ENCODE measurements around the gene MRPS14. TPM values are rescaled to one million over a fixed set of nuclear protein-coding genes. Genes with fewer than 3 reads are reported as not detected.

MRPS14 gene
- total and polyA plus RNA-seq, 9 of the 15 experiments (the other 6 are each of a cell fraction or from before 2014, with no cell fraction given): 38.1 to 231 (median 54.9) TPM

GRCh38 chr1:174968750-174969244 lies 54.4 kb downstream of the MRPS14 start:
- peak overlapping the region; percentile 4; the same call in 1 of the 2 replicates for H3K4me2 ChIP-seq (ENCODE audit: insufficient read depth, low read length)
- ATAC-seq: no peak
- H3K27ac ChIP-seq (ENCODE audit: extremely low read depth, low read depth, low read length): peak overlapping the region; percentile 40; the same call in 1 of the 3 replicates
- TF ChIP-seq ZNF639 (CRISPR knock-in tag; conservative IDR thresholded peaks at IDR 0.05 in 1 of 2, IDR thresholded peaks at IDR 0.05 in 1 of 2) (peak in 1 of 2 experiments; percentile 12; a peak in 1 of 4 replicates), ZBTB40 (IDR thresholded peaks at IDR 0.05) (peak; percentile 45), ZBTB40 (CRISPR knock-in tag; IDR thresholded peaks at IDR 0.05) (no peak), FOXA3 (CRISPR knock-in tag; conservative IDR thresholded peaks at IDR 0.05 in 1 of 2, IDR thresholded peaks at IDR 0.05 in 1 of 2) (0 out of 4 replicates have a peak, but pooled peaks of 1 of the 2 experiments have one; percentile 18), ZNF518B (CRISPR knock-in tag; IDR thresholded peaks at IDR 0.05) (no peak), MBD2 (IDR thresholded peaks at IDR 0.05; ENCODE audit: borderline replicate concordance, low read depth) (no peak)

More at GRCh38 chr1:174968750-174969244, 54.4 kb downstream of the MRPS14 start:
- in situ Hi-C loops (cut with MboI): no loop called here
- peaks cover 4% of the 10 kb centered on the region; the same call in 1 of the 3 replicates for H3K79me2 ChIP-seq (ENCODE audit: control insufficient read depth, insufficient read depth, low read length)
- no peak overlapping the region for H3K4me3 ChIP-seq
- no peaks in the 10 kb centered on the region for H4K20me1 ChIP-seq (replicated peaks; ENCODE audit: control insufficient read depth, insufficient read depth, low read length)
- no peak for FAIRE-seq
- 32% methylated on average over 5 of the region's 5 CpGs for WGBS (ENCODE audit: insufficient coverage, low coverage, missing lambda C conversion rate)
- CTCF ChIA-PET (ENCODE audit: low intra/inter-chr PET ratio): no interaction called here
- H3K27me3 ChIP-seq (ENCODE audit: control insufficient read depth in 2 of 2, insufficient read depth in 2 of 2, low read length in 2 of 2): no peaks in the 10 kb centered on the region
- H2AFZ ChIP-seq (ENCODE audit: low read depth, low read length): peak overlapping the region; percentile 47; the same call in 1 of the 2 replicates
- no peaks in the 10 kb centered on the region for H3K9me3 ChIP-seq (replicated peaks; ENCODE audit: control insufficient read depth, insufficient read depth, low read depth, low read length)
- POLR2A ChIA-PET: interaction anchor here (0.7 kb wide), 1 partner anchor 220 kb away, joined by 3 read pairs; no protein-coding TSS in a partner anchor
- H3K36me3 ChIP-seq (ENCODE audit: control insufficient read depth, insufficient read depth, low read length): peaks cover 10% of the 10 kb centered on the region; the same call in 2 of the 3 replicates
- no peaks in the 10 kb centered on the region for H3K9me1 ChIP-seq (ENCODE audit: control insufficient read depth, insufficient read depth, low read length)
- intact Hi-C loops (cut with micrococcal nuclease): no loop called here
- H3K9ac ChIP-seq (ENCODE audit: insufficient read depth in 1 of 2, low read depth in 2 of 2, low read length in 2 of 2): no peak overlapping the region
- no TSS peak for BruUV-seq (replicated peaks)
- DNase-seq (ENCODE audit: extremely low read depth in 1 of 4, low spot score in 3 of 4): peak in 2 of 4 experiments; percentile 36 to 57
- peaks cover 3 to 59% of the 10 kb centered on the region in 2 experiments; a peak in 4 of 5 replicates for H3K4me1 ChIP-seq (replicated peaks in 1 of 2; ENCODE audit: control insufficient read depth in 2 of 2, insufficient read depth in 2 of 2, low read length in 2 of 2)

Data from K562 (cell line).